NB4 (cell line): ENCODE measurements around the gene PDX1.

Experiments
- TF ChIP-seq, protein P1 (sequence below): IDR thresholded peaks from one replicate; pipeline ENCODE4 v1.5.1; 2012; ENCODE audit warnings: low read depth, low read length
- TF ChIP-seq, protein P2 (sequence below): IDR thresholded peaks from 2 replicates; pipeline ENCODE4 v1.6.1; 2011; ENCODE audit warnings: low read depth, low read length

DNA sequence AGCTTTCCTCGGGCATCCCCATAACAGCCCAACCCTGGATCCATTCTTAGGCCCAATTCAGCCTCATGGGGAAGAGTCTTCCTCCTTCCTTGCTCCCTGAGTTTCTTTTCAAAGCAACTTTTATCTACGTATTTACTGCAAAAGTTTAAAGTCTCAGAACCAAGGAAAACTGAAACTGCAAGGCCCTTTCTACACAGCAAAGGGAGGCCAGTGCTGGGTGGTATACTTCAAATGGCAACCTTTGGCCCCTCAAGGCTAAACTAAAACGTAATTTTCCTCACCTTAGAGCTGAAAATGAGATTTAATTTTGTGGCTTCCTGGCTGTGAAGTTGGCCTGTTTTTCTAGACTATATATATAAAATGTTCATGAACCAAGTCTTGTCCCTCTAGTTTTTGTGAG, 43.7 kb downstream of the PDX1 start:
- TF ChIP-seq, protein P1, sequence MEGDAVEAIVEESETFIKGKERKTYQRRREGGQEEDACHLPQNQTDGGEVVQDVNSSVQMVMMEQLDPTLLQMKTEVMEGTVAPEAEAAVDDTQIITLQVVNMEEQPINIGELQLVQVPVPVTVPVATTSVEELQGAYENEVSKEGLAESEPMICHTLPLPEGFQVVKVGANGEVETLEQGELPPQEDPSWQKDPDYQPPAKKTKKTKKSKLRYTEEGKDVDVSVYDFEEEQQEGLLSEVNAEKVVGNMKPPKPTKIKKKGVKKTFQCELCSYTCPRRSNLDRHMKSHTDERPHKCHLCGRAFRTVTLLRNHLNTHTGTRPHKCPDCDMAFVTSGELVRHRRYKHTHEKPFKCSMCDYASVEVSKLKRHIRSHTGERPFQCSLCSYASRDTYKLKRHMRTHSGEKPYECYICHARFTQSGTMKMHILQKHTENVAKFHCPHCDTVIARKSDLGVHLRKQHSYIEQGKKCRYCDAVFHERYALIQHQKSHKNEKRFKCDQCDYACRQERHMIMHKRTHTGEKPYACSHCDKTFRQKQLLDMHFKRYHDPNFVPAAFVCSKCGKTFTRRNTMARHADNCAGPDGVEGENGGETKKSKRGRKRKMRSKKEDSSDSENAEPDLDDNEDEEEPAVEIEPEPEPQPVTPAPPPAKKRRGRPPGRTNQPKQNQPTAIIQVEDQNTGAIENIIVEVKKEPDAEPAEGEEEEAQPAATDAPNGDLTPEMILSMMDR, result no peak
- TF ChIP-seq, protein P2, sequence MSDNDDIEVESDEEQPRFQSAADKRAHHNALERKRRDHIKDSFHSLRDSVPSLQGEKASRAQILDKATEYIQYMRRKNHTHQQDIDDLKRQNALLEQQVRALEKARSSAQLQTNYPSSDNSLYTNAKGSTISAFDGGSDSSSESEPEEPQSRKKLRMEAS, result no peak
